OCI-LY7 (cell line): ENCODE data around the gene FGF5. TPM values are rescaled to one million over a fixed set of nuclear protein-coding genes. Genes with fewer than 3 reads are reported as not detected.

Experiments used
- BruUV-seq: library from RNA; stranded (reverse); fragments of 400-500 nt; replicated peaks from 2 replicates; lab custom pipeline; 2021; lab: Mats Ljungman, UMichigan
- CTCF ChIA-PET: fragments of 300-600 bp; sonication (Branson Sonifier 250); formaldehyde crosslinking; loops from one replicate; lab custom pipeline; 2022; ENCODE audit warnings: antibody characterized with exemption; ENCODE audit not compliant: unreplicated experiment; lab: Charles Lee
- POLR2A ChIA-PET: fragments of 300-600 bp; sonication (Branson Sonifier 250); formaldehyde crosslinking; loops from one replicate; lab custom pipeline; 2022; ENCODE audit warnings: antibody characterized with exemption; lab: Charles Lee
- DNase-seq: peaks from one replicate; pipeline ENCODE4 v3.0.0-alpha.2; 2015; ENCODE audit warnings: low spot score
- H2AFZ ChIP-seq: fragments of 200-600 bp; sonication (generic), shearing (Covaris generic); 2 replicates; pipeline ENCODE4 v1.6.1; 2014; ENCODE audit warnings: mild to moderate bottlenecking, antibody characterized with exemption, low read length, moderate library complexity
- H3K27ac ChIP-seq: fragments of 200-600 bp; sonication (generic); 2 replicates; pipeline ENCODE4 v1.5.1; 2014; ENCODE audit warnings: mixed run types, low read depth, mild to moderate bottlenecking, moderate library complexity, low read length, inconsistent platforms; ENCODE audit not compliant: poor library complexity, severe bottlenecking
- H3K36me3 ChIP-seq: fragments of 200-600 bp; sonication (generic); 2 replicates; pipeline ENCODE4 v1.6.1; 2014; ENCODE audit warnings: mild to moderate bottlenecking, antibody characterized with exemption, low read length, moderate library complexity, mixed read lengths; ENCODE audit not compliant: insufficient read depth
- H3K4me1 ChIP-seq: fragments of 200-600 bp; sonication (generic); 2 replicates; pipeline ENCODE4 v1.5.1; 2014; ENCODE audit warnings: mild to moderate bottlenecking, low read length; ENCODE audit not compliant: insufficient read depth, poor library complexity, severe bottlenecking
- H3K4me2 ChIP-seq: fragments of 200-600 bp; sonication (generic); 2 replicates; pipeline ENCODE4 v1.6.1; 2014; ENCODE audit warnings: mild to moderate bottlenecking, low read length
- H3K4me3 ChIP-seq: fragments of 200-600 bp; sonication (generic); 2 replicates; pipeline ENCODE4 v1.5.1; 2014; ENCODE audit warnings: mild to moderate bottlenecking, low read depth, low read length; ENCODE audit not compliant: poor library complexity, severe bottlenecking
- H3K79me2 ChIP-seq: fragments of 200-600 bp; sonication (generic); 2 replicates; pipeline ENCODE4 v1.6.1; 2016; ENCODE audit warnings: low read depth, mild to moderate bottlenecking, low read length, moderate library complexity, mixed read lengths; ENCODE audit not compliant: insufficient read depth
- H3K9me2 ChIP-seq: fragments of 200-600 bp; sonication (generic); 2 replicates; pipeline ENCODE4 v1.6.1; 2016; ENCODE audit warnings: mild to moderate bottlenecking, low read length, mixed read lengths; ENCODE audit not compliant: insufficient read depth
- H3K9me3 ChIP-seq: fragments of 200-600 bp; sonication (generic); 2 replicates; pipeline ENCODE4 v1.6.1; 2014; ENCODE audit warnings: mild to moderate bottlenecking, mixed run types, low read length, mixed read lengths
- H4K20me1 ChIP-seq: fragments of 200-600 bp; sonication (generic); 2 replicates; pipeline ENCODE4 v1.6.1; 2014; ENCODE audit warnings: mild to moderate bottlenecking, antibody characterized with exemption, low read length, moderate library complexity, mixed read lengths; ENCODE audit not compliant: insufficient read depth
- EZH2phosphoT487 ChIP-seq: fragments of 200-600 bp; sonication (generic); IDR thresholded peaks from 2 replicates; pipeline ENCODE4 v1.6.1; 2018; ENCODE audit warnings: low read depth, borderline replicate concordance, mild to moderate bottlenecking, mixed run types, antibody characterized with exemption, low read length, moderate library complexity, mixed read lengths
- intact Hi-C: fragments of 100-400 bp; cut with micrococcal nuclease; formaldehyde crosslinking; loops from one replicate; pipeline ENCODE4 v1.10.0; 2022; ENCODE audit not compliant: unreplicated experiment
- total RNA-seq, 2 experiments: library from RNA; depleted of rRNA in 1 of 2; stranded (reverse); fragments of >200 nt in 1 of 2; shearing (Covaris generic) in 1 of 2; gene quantifications; 2 replicates each; pipeline ENCODE4 v1.2.3, GENCODE V29; 2014 to 2022
- TF ChIP-seq, protein P1 (sequence below): fragments of 200-600 bp; sonication (generic); conservative IDR thresholded peaks from 2 replicates; pipeline ENCODE4 v1.5.1; 2014; ENCODE audit warnings: mild to moderate bottlenecking, antibody characterized with exemption, low read length, moderate library complexity, mixed read lengths

Gene FGF5
- total RNA-seq, 2 experiments from 2014 or later = 0.06 TPM; not detected in 1

DNA sequence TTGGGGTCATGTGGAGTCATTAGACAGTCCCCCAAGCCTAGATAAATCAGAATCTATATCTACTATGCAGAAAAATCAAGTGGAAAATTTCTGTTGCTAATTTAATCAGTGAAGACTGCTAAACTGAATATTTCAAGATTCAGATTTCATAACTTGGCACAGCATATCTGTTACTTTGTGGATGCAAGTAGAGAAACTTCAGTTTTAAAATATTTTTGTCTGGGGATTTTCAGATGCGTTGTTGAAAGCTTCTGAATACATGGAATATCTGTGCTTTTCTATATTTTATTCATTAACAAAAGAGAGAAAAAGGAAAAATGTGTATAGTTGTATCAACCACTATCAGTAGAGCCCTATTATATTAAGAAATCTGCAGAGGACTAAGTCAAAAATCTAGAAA lies 4.4 kb downstream of the FGF5 start:
- H3K4me1 ChIP-seq = no peaks in the 10 kb centered on the region
- H3K9me3 ChIP-seq = no peaks in the 10 kb centered on the region
- H3K79me2 ChIP-seq = no peaks in the 10 kb centered on the region
- H2AFZ ChIP-seq = no peak overlapping the region
- no TSS peak for BruUV-seq
- H3K9me2 ChIP-seq = no peaks in the 10 kb centered on the region
- no peaks in the 10 kb centered on the region for H3K36me3 ChIP-seq
- POLR2A ChIA-PET = interaction anchor here (0.7 kb wide), 2 partner anchors 45 to 124 kb away, joined by 3 to 7 read pairs; no protein-coding TSS in a partner anchor
- no peak for DNase-seq
- no peak overlapping the region for H3K4me3 ChIP-seq
- H3K4me2 ChIP-seq = no peak overlapping the region
- no peak overlapping the region for H3K27ac ChIP-seq
- intact Hi-C loops = no loop called here
- CTCF ChIA-PET = no interaction called here
- H4K20me1 ChIP-seq = no peaks in the 10 kb centered on the region
- TF ChIP-seq, protein P1, sequence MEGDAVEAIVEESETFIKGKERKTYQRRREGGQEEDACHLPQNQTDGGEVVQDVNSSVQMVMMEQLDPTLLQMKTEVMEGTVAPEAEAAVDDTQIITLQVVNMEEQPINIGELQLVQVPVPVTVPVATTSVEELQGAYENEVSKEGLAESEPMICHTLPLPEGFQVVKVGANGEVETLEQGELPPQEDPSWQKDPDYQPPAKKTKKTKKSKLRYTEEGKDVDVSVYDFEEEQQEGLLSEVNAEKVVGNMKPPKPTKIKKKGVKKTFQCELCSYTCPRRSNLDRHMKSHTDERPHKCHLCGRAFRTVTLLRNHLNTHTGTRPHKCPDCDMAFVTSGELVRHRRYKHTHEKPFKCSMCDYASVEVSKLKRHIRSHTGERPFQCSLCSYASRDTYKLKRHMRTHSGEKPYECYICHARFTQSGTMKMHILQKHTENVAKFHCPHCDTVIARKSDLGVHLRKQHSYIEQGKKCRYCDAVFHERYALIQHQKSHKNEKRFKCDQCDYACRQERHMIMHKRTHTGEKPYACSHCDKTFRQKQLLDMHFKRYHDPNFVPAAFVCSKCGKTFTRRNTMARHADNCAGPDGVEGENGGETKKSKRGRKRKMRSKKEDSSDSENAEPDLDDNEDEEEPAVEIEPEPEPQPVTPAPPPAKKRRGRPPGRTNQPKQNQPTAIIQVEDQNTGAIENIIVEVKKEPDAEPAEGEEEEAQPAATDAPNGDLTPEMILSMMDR = no peak
- no peak for TF ChIP-seq EZH2phosphoT487

DNA sequence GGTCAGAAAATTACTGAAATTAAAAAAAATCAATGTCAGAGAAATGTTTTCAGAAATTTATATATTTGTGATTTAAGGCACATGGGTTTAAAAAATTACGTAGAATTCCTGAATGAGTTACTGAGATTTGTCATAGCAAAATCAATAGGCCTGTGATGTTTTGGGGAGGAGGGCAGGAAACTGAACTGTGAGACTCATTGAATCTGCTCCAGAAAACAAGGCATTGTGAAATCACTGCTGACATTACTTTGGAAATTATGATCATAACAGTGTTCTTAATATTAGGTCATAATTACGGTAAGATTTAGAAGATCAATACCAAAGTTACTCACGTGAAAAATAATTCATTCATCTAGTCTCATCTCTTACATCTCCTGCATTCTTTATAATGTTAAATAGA lies 5.3 kb downstream of the FGF5 start:
- Histone ChIP-seq H3K4me3 (no peak overlapping the region), H3K9me3 (no peaks in the 10 kb centered on the region), H3K4me2 (no peak overlapping the region), H4K20me1 (no peaks in the 10 kb centered on the region), H3K27ac (no peak overlapping the region), H3K9me2 (no peaks in the 10 kb centered on the region), H3K79me2 (no peaks in the 10 kb centered on the region), H2AFZ (no peak overlapping the region), H3K4me1 (no peaks in the 10 kb centered on the region), H3K36me3 (no peaks in the 10 kb centered on the region)
- intact Hi-C loops = no loop called here
- no TSS peak for BruUV-seq
- TF ChIP-seq EZH2phosphoT487 = no peak
- TF ChIP-seq, protein P1 = no peak
- ChIA-PET CTCF (no interaction called here), POLR2A (no interaction called here)
- no peak for DNase-seq

DNA sequence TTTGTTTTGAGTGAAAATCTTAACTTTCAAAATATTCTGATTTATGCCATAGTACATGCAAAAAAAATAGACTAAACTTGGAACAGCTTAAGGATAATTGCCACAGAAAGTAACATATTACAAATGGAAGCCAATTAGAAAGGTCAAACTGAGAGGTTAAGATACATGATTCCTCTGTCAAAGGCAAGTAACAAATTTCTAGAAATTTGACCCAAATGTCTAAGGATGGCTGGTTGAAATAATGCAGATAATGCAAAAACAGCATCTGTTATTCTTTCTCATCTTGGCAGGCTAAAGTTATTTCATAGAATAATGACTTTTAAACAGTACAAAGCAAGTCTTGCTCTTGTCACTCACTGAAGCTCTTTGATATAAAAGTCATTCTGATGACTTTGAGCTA lies 10.5 kb downstream of the FGF5 start:
- Histone ChIP-seq H3K27ac (no peak overlapping the region), H4K20me1 (no peaks in the 10 kb centered on the region), H3K4me2 (no peak overlapping the region), H3K36me3 (no peaks in the 10 kb centered on the region), H3K9me3 (no peaks in the 10 kb centered on the region), H3K4me3 (no peak overlapping the region), H2AFZ (no peak overlapping the region), H3K4me1 (no peaks in the 10 kb centered on the region), H3K79me2 (no peaks in the 10 kb centered on the region), H3K9me2 (no peaks in the 10 kb centered on the region)
- DNase-seq = no peak
- intact Hi-C loops = no loop called here
- ChIA-PET POLR2A (no interaction called here), CTCF (no interaction called here)
- BruUV-seq = no TSS peak
- TF ChIP-seq, protein P1 = no peak
- TF ChIP-seq EZH2phosphoT487 = no peak
